ENCODE results near the gene CARD14.
"Not testable (repeated sequence)": the region's sequence is repeated elsewhere in the genome, so short reads cannot be mapped to it uniquely, and the experiment has no call there.

CARD14 gene

GRCh38 chr17:80227666-80228065 is 57.8 kb downstream of the CARD14 start:
- DNase-seq = no peak

- DNase-seq = no peak
Measured at GRCh38 chr17:80228477-80228876, 58.6 kb downstream of the CARD14 start.

- no peak for DNase-seq
Measured at GRCh38 chr17:80229011-80229410, 59.2 kb downstream of the CARD14 start.

- no peak for DNase-seq
Measured at GRCh38 chr17:80232438-80232837, 62.6 kb downstream of the CARD14 start.

- DNase-seq = no peak
Measured at GRCh38 chr17:80233202-80233601, 63.4 kb downstream of the CARD14 start.

GRCh38 chr17:80236911-80237310 is 67.1 kb downstream of the CARD14 start:
- no peak for DNase-seq

GRCh38 chr17:80237386-80237785 is 67.6 kb downstream of the CARD14 start:
- no peak for DNase-seq

- DNase-seq = no peak
Measured at GRCh38 chr17:80242505-80242904, 72.7 kb downstream of the CARD14 start.

GRCh38 chr17:80243526-80244433 is 74.0 kb downstream of the CARD14 start:
- DNase-seq = no peak

GRCh38 chr17:80244448-80244847 is 74.6 kb downstream of the CARD14 start:
- DNase-seq = not testable (repeated sequence)

- no peak for DNase-seq
Measured at GRCh38 chr17:80244871-80245509, 75.2 kb downstream of the CARD14 start.

- DNase-seq = no peak
Measured at GRCh38 chr17:80245566-80246265, 75.9 kb downstream of the CARD14 start.

- no peak for DNase-seq
Measured at GRCh38 chr17:80246266-80246681, 76.4 kb downstream of the CARD14 start.

GRCh38 chr17:80246726-80247125 is 76.9 kb downstream of the CARD14 start:
- DNase-seq = no peak

- DNase-seq = no peak
Measured at GRCh38 chr17:80247561-80247960, 77.7 kb downstream of the CARD14 start.

- no peak for DNase-seq
Measured at GRCh38 chr17:80248001-80248893, 78.4 kb downstream of the CARD14 start.

GRCh38 chr17:80248894-80249710 is 79.3 kb downstream of the CARD14 start:
- no peak for DNase-seq

- DNase-seq = no peak
Measured at GRCh38 chr17:80251966-80252365, 82.1 kb downstream of the CARD14 start.

- peak; percentile 12 for DNase-seq
Measured at GRCh38 chr17:80252871-80253270, 83.0 kb downstream of the CARD14 start.

GRCh38 chr17:80253631-80254395 is 84.0 kb downstream of the CARD14 start:
- no peak for DNase-seq
